PFSK-1 (cell line): ENCODE data around the gene WDR33.

Experiments
- POLR2AphosphoS5 ChIP-seq: IDR thresholded peaks from 2 replicates; pipeline ENCODE4 v1.6.1; 2012; ENCODE audit warnings: low read depth, mild to moderate bottlenecking, control low read depth, low read length, moderate library complexity
- REST ChIP-seq, 2 experiments: IDR thresholded peaks; 2 replicates each; pipeline versions ENCODE4 v1.6.1 to v1.8.0; 2011 to 2012; ENCODE audit warnings: low read depth in 2 of 2, low read length in 2 of 2, control low read depth in 1 of 2, inconsistent platforms in 1 of 2, mild to moderate bottlenecking in 1 of 2, moderate library complexity in 1 of 2; ENCODE audit not compliant: insufficient read depth in 1 of 2

GRCh38 chr2:127670957-127671290, 140.0 kb downstream of the WDR33 start:
- TF ChIP-seq REST (IDR thresholded peaks at IDR 0.05; ENCODE audit: insufficient read depth in 1 of 2, low read depth in 2 of 2, low read length in 2 of 2) (no peak), POLR2AphosphoS5 (no peak)
